Neural cell (in vitro differentiated cells): ENCODE results near the gene BIRC6. TPM values are rescaled to one million over a fixed set of nuclear protein-coding genes. Genes with fewer than 3 reads are reported as not detected.
"Not testable (repeated sequence)": the region's sequence is repeated elsewhere in the genome, so short reads cannot be mapped to it uniquely, and the experiment has no call there.

Source experiments
- H2AFZ ChIP-seq: fragments of 200-600, 300-800 bp; sonication (generic), shearing (Covaris generic); 2 replicates; pipeline ENCODE4 v1.6.0; 2014; ENCODE audit warnings: low read depth, mild to moderate bottlenecking, antibody characterized with exemption, low read length, moderate library complexity
- H3F3A ChIP-seq: fragments of 200-600 bp; shearing (Covaris generic); 2 replicates; pipeline ENCODE4 v1.6.1; 2016; ENCODE audit warnings: mild to moderate bottlenecking, moderate library complexity, mixed read lengths, antibody characterized with exemption, low read length; ENCODE audit not compliant: insufficient read depth, poor library complexity, severe bottlenecking
- H3K27ac ChIP-seq: fragments of 200-600, 300-800 bp; sonication (generic), shearing (Covaris generic); 2 replicates; pipeline ENCODE4 v1.5.1; 2014; ENCODE audit warnings: mild to moderate bottlenecking, low read length, moderate library complexity
- H3K27me3 ChIP-seq: fragments of 300-800, 200-600 bp; sonication (generic), shearing (Covaris generic); 2 replicates; pipeline ENCODE4 v1.6.0; 2014; ENCODE audit warnings: mild to moderate bottlenecking, low read depth, low read length, moderate library complexity; ENCODE audit not compliant: insufficient read depth
- H3K36me3 ChIP-seq: fragments of 300-800, 200-600 bp; sonication (generic), shearing (Covaris generic); 2 replicates; pipeline ENCODE4 v1.5.1; 2014; ENCODE audit warnings: mild to moderate bottlenecking, antibody characterized with exemption, low read length, moderate library complexity; ENCODE audit not compliant: insufficient read depth
- H3K4me2 ChIP-seq: fragments of 300-800, 200-600 bp; sonication (generic), shearing (Covaris generic); 2 replicates; pipeline ENCODE4 v1.6.0; 2014; ENCODE audit warnings: mild to moderate bottlenecking, low read length
- H3K4me3 ChIP-seq: fragments of 300-800, 200-600 bp; sonication (generic), shearing (Covaris generic); 2 replicates; pipeline ENCODE4 v1.5.1; 2014; ENCODE audit warnings: mild to moderate bottlenecking, low read length, moderate library complexity
- H3K79me2 ChIP-seq: fragments of 200-600 bp; shearing (Covaris generic); replicated peaks from 2 replicates; pipeline ENCODE4 v1.6.0; 2014; ENCODE audit warnings: mild to moderate bottlenecking, low read length, moderate library complexity; ENCODE audit not compliant: insufficient read depth
- H3K9ac ChIP-seq: fragments of 300-800, 200-600 bp; sonication (generic), shearing (Covaris generic); 2 replicates; pipeline ENCODE4 v1.6.1; 2016; ENCODE audit warnings: mild to moderate bottlenecking, low read length, mixed read lengths
- H3K9me2 ChIP-seq: fragments of 200-600 bp; shearing (Covaris generic); 2 replicates; pipeline ENCODE4 v1.6.1; 2016; ENCODE audit warnings: mild to moderate bottlenecking, low read length, mixed read lengths; ENCODE audit not compliant: insufficient read depth
- H3K9me3 ChIP-seq: fragments of 200-600, 300-800 bp; sonication (generic), shearing (Covaris generic); 2 replicates; pipeline ENCODE4 v1.6.1; 2016; ENCODE audit warnings: mild to moderate bottlenecking, mixed run types, low read length, moderate library complexity, mixed read lengths
- H4K20me1 ChIP-seq: fragments of 200-600 bp; shearing (Covaris generic); 2 replicates; pipeline ENCODE4 v1.6.1; 2016; ENCODE audit warnings: mild to moderate bottlenecking, mixed run types; ENCODE audit not compliant: insufficient read depth
- EP300 ChIP-seq: fragments of 450-650 bp; conservative IDR thresholded peaks from 2 replicates; pipeline ENCODE4 v1.6.1; 2014; ENCODE audit warnings: antibody characterized with exemption, mild to moderate bottlenecking, moderate library complexity; ENCODE audit not compliant: poor library complexity, severe bottlenecking
- EZH2 ChIP-seq: fragments of 200-600, 300-800 bp; shearing (Covaris generic), sonication (generic); IDR thresholded peaks from 2 replicates; pipeline ENCODE4 v1.6.1; 2014; ENCODE audit warnings: antibody characterized with exemption, low read length, borderline replicate concordance, mild to moderate bottlenecking; ENCODE audit not compliant: insufficient read depth, poor library complexity, severe bottlenecking
- MXI1 ChIP-seq: fragments of 450-650 bp; conservative IDR thresholded peaks from 2 replicates; pipeline ENCODE4 v1.6.1; 2014; ENCODE audit warnings: antibody characterized with exemption, mild to moderate bottlenecking; ENCODE audit not compliant: poor library complexity, severe bottlenecking
- POLR2AphosphoS5 ChIP-seq: IDR thresholded peaks from 2 replicates; pipeline ENCODE4 v1.6.1; 2012
- RAD21 ChIP-seq: fragments of 450-650 bp; conservative IDR thresholded peaks from 2 replicates; pipeline ENCODE4 v1.6.1; 2014; ENCODE audit warnings: antibody characterized with exemption, mild to moderate bottlenecking, moderate library complexity
- SMC3 ChIP-seq: fragments of 450-650 bp; conservative IDR thresholded peaks from 2 replicates; pipeline ENCODE4 v1.6.1; 2014; ENCODE audit warnings: antibody characterized with exemption, mild to moderate bottlenecking, moderate library complexity; ENCODE audit not compliant: poor library complexity
- TAF1 ChIP-seq: IDR thresholded peaks from 2 replicates; pipeline ENCODE4 v1.6.1; 2012; ENCODE audit warnings: low read depth
- polyA plus RNA-seq: library from polyadenylated mRNA; depleted of rRNA; stranded (reverse); fragments of >200 nt; gene quantifications from 2 replicates; pipeline ENCODE4 v1.2.3, GENCODE V29; 2014
- TF ChIP-seq, protein P1 (sequence below): IDR thresholded peaks from 2 replicates; pipeline ENCODE4 v1.6.1; 2012; ENCODE audit warnings: borderline replicate concordance
- TF ChIP-seq, protein P2 (sequence below): fragments of 450-650 bp; IDR thresholded peaks from 2 replicates; pipeline ENCODE4 v1.5.1; 2014; ENCODE audit warnings: antibody characterized with exemption, mild to moderate bottlenecking, moderate library complexity; ENCODE audit not compliant: poor library complexity, severe bottlenecking

The BIRC6 gene
- polyA plus RNA-seq, 1 donor from 2014 or later: 109 TPM

DNA sequence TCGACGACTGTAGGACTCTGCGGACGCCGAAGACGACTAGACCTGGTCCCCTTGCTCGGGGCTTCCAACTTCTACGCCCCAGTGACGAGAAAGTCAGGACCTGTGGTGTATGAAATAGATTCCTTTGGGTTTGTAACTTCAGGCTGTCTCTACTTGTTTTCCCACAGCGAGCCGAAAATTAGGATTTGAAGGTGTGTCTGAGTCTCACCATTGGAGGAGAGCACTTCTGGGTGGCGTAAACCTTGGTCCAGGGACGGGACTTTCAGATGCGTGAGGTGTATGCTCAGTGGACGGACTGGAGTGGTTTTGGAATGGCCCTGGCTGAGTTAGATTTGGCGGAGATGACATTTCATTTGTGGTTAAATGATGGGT is 1.3 kb downstream of the BIRC6 start:
- Histone ChIP-seq H3K4me2 (peak overlapping the region; percentile 91), H3K27ac (peak overlapping the region; percentile 95), H3K4me3 (peak overlapping the region; percentile 82), H3K79me2 (peaks cover 51% of the 10 kb centered on the region), H3K9me3 (no peaks in the 10 kb centered on the region), H3K36me3 (no peaks in the 10 kb centered on the region), H3K9ac (peak overlapping the region; percentile 94), H4K20me1 (no peaks in the 10 kb centered on the region), H3K27me3 (no peaks in the 10 kb centered on the region), H3K9me2 (no peaks in the 10 kb centered on the region), H3F3A (no peaks in the 10 kb centered on the region), H2AFZ (no peak overlapping the region)
- TF ChIP-seq SMC3 (no peak), MXI1 (no peak), EZH2 (no peak), POLR2AphosphoS5 (no peak), TAF1 (no peak), RAD21 (no peak), EP300 (no peak)
- TF ChIP-seq, protein P1, sequence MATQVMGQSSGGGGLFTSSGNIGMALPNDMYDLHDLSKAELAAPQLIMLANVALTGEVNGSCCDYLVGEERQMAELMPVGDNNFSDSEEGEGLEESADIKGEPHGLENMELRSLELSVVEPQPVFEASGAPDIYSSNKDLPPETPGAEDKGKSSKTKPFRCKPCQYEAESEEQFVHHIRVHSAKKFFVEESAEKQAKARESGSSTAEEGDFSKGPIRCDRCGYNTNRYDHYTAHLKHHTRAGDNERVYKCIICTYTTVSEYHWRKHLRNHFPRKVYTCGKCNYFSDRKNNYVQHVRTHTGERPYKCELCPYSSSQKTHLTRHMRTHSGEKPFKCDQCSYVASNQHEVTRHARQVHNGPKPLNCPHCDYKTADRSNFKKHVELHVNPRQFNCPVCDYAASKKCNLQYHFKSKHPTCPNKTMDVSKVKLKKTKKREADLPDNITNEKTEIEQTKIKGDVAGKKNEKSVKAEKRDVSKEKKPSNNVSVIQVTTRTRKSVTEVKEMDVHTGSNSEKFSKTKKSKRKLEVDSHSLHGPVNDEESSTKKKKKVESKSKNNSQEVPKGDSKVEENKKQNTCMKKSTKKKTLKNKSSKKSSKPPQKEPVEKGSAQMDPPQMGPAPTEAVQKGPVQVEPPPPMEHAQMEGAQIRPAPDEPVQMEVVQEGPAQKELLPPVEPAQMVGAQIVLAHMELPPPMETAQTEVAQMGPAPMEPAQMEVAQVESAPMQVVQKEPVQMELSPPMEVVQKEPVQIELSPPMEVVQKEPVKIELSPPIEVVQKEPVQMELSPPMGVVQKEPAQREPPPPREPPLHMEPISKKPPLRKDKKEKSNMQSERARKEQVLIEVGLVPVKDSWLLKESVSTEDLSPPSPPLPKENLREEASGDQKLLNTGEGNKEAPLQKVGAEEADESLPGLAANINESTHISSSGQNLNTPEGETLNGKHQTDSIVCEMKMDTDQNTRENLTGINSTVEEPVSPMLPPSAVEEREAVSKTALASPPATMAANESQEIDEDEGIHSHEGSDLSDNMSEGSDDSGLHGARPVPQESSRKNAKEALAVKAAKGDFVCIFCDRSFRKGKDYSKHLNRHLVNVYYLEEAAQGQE: no peak
- TF ChIP-seq, protein P2, sequence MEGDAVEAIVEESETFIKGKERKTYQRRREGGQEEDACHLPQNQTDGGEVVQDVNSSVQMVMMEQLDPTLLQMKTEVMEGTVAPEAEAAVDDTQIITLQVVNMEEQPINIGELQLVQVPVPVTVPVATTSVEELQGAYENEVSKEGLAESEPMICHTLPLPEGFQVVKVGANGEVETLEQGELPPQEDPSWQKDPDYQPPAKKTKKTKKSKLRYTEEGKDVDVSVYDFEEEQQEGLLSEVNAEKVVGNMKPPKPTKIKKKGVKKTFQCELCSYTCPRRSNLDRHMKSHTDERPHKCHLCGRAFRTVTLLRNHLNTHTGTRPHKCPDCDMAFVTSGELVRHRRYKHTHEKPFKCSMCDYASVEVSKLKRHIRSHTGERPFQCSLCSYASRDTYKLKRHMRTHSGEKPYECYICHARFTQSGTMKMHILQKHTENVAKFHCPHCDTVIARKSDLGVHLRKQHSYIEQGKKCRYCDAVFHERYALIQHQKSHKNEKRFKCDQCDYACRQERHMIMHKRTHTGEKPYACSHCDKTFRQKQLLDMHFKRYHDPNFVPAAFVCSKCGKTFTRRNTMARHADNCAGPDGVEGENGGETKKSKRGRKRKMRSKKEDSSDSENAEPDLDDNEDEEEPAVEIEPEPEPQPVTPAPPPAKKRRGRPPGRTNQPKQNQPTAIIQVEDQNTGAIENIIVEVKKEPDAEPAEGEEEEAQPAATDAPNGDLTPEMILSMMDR: no peak

DNA sequence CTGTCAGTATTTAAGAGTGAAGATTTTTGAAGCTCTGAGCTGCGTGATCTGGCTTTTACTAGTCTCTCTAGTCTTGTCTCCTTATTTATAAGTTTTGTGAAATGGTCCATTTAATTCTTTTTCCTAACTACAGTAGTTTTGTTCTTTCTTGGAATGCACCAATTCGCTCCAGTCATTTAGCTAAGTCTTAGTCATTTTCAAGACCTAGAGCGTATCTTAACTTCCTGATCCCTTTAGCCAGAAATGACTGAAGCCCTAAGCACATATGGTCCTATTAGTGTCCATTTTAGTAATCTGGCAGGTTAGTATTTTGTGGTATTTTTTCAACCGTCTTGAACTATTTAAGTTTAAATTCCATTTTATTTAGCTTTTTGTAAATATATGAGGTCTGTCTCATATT is 3.6 kb downstream of the BIRC6 start:
- H3F3A ChIP-seq: no peaks in the 10 kb centered on the region
- TF ChIP-seq, protein P2: no peak
- TF ChIP-seq POLR2AphosphoS5 (no peak), SMC3 (no peak), RAD21 (no peak), TAF1 (no peak), MXI1 (no peak), EZH2 (no peak), EP300 (no peak)
- TF ChIP-seq, protein P1: no peak
- H4K20me1 ChIP-seq: no peaks in the 10 kb centered on the region
- no peak overlapping the region for H3K27ac ChIP-seq
- H3K79me2 ChIP-seq: peaks cover 73% of the 10 kb centered on the region
- H3K4me3 ChIP-seq: peak overlapping the region; percentile 17
- H3K27me3 ChIP-seq: no peaks in the 10 kb centered on the region
- H3K36me3 ChIP-seq: no peaks in the 10 kb centered on the region
- H3K9me3 ChIP-seq: no peaks in the 10 kb centered on the region
- no peaks in the 10 kb centered on the region for H3K9me2 ChIP-seq
- H3K4me2 ChIP-seq: no peak overlapping the region
- H3K9ac ChIP-seq: no peak overlapping the region
- no peak overlapping the region for H2AFZ ChIP-seq

DNA sequence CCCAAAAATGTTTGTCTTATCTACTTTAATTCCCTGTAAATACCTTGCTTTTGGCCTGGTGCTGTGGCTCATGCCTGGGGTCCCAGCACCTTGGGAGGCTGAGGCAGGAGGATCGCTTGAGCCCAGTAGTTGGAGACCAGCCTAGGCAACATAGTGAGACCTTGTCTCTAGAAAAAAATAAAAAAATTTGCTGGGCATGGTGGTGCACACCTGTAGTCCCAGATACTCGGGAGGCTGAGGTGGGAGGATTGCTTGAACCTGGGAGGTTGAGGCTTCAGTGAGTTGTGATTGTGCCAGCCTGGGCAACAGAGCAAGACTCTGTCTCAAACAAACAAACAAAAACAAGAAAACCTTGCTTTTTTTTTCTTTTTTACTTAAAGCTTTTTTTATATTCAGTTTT is 6.2 kb downstream of the BIRC6 start:
- not testable (repeated sequence) for H3K9me2 ChIP-seq, H3K4me2 ChIP-seq, H3K27me3 ChIP-seq, H3K9me3 ChIP-seq, H2AFZ ChIP-seq, H3K4me3 ChIP-seq, H3K36me3 ChIP-seq, H3F3A ChIP-seq, H3K9ac ChIP-seq, H4K20me1 ChIP-seq, H3K27ac ChIP-seq
- peaks cover 98% of the 10 kb centered on the region for H3K79me2 ChIP-seq
